ENCODE results near the gene DDX39B.

DDX39B gene

DNA sequence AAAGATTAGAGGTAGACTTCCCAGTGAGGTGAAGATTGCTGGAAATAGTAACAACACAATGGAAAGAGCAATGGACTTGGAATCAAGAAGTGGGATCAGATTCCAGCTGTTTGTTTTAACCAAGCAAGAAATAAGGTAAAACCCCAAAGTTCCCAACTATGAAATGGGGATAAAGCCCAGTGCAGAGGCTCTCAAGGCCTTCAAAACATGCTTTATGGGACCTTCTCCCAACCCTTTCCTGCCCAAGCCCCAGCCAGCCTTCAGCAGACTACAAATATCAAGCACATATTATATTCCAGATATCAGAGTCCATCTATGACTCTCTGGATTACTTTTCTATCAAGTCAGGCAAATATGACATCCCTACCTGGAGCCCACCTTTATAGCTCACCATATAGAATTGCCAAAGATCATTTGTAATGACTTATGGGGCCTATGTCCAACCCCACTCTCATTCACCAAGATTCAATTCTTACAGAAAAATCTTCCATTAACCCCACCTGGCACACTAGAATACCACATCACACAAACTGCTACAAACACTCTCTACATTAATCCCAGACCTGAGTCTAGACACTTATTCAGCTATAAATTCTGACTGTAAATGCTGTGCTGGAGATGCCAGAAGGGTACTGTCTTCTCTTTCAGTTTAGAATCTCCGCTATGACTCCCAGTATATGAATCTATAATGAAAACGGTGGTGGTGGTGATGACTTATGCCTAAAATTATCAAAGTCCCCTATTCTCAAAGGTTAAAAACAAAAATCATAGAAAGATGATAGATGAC lies 6.1 kb downstream of the DDX39B start:
- TF ChIP-seq, protein P1, sequence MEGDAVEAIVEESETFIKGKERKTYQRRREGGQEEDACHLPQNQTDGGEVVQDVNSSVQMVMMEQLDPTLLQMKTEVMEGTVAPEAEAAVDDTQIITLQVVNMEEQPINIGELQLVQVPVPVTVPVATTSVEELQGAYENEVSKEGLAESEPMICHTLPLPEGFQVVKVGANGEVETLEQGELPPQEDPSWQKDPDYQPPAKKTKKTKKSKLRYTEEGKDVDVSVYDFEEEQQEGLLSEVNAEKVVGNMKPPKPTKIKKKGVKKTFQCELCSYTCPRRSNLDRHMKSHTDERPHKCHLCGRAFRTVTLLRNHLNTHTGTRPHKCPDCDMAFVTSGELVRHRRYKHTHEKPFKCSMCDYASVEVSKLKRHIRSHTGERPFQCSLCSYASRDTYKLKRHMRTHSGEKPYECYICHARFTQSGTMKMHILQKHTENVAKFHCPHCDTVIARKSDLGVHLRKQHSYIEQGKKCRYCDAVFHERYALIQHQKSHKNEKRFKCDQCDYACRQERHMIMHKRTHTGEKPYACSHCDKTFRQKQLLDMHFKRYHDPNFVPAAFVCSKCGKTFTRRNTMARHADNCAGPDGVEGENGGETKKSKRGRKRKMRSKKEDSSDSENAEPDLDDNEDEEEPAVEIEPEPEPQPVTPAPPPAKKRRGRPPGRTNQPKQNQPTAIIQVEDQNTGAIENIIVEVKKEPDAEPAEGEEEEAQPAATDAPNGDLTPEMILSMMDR (IDR thresholded peaks at IDR 0.05; ENCODE audit: low read depth, low read length): no peak

GRCh38 chr6:31534521-31535040 lies 7.2 kb downstream of the DDX39B start:
- no peak overlapping the region for H3K4me3 ChIP-seq (ENCODE audit: low read depth, low read length)
- TF ChIP-seq, protein P1 (IDR thresholded peaks at IDR 0.05; ENCODE audit: low read depth, low read length): no peak

More for the DNA sequence above, 6.1 kb downstream of the DDX39B start:
- no peak overlapping the region for H3K4me3 ChIP-seq (ENCODE audit: low read depth, low read length)

DNA sequence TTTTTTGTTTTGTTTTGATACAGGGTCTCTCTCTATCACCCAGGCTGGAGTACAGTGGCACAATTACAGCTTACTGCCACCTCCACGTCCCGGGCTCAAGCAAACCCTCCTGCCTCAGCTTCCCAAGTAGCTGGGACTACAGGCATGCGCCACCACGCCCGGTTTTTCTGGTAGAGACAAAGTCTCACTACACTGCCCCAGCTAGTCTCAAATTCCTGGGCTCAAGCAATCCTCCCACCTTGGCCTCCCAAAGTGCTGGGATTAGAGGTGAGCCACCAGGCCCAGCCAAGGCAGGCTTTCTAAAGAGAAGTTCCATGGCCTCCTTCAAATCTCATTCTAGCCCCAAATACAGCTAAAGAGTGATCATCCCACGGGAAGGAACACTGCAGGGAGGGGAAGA lies 7.8 kb downstream of the DDX39B start:
- H3K4me3 ChIP-seq (ENCODE audit: low read depth, low read length): no peak overlapping the region
- TF ChIP-seq, protein P1 (IDR thresholded peaks at IDR 0.05; ENCODE audit: low read depth, low read length): no peak

DNA sequence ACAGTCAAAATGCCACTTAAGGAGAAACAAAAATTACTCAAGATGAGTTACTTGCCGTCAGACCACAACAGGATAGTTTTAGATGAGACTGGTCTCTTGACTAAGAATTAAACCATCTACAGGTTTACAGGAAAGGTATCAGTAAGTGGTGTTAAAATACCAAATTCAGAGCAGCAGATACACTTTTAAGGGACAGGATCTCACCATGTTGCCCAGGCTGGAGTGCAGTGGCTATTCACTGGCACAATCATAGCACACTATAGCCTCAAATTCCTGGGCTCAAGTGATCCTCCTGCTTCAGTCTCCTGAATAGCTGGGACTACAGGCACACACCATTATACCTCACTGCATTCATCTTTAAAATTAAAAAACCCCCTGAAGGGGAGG lies 8.4 kb downstream of the DDX39B start:
- TF ChIP-seq, protein P1 (IDR thresholded peaks at IDR 0.05; ENCODE audit: low read depth, low read length): no peak
- no peak overlapping the region for H3K4me3 ChIP-seq (ENCODE audit: low read depth, low read length)

DNA sequence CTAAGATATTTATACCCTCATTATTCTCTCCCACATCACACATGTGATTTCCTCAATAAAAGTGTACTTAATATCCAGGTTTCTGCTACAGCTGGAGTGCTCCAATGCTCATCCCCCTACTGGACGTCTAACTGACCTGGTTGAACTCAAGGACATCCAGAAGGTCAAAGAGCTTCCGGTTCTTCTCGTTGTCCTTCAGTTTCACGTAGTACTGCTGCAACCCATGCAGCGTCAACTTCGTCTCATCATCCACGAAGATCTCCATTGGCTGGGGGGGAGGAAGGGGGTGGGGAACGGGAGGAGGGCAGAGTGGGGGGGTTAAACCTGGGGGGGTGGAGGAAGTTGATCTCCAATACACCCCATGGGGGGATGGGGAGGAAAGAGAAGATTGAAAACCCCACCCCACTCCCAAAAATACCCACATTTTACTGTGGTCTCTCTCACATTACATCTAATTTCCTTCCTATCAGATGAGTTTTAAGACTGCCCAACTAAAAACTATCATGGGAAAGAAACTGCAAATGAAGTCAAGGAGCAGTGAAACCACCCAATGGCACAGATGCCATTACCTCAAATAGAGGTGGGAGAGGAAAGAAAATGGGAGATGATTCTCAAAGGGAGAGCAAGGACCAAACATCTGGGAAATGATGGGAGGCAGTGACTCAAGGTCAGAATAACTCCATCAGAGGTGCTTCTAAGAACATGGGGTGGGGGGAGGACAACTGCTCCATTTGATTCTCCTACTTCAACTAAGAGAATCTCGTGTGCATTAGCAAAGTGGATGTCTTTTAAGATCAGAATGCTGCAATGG lies 9.0 kb downstream of the DDX39B start:
- TF ChIP-seq, protein P1 (IDR thresholded peaks at IDR 0.05; ENCODE audit: low read depth, low read length): no peak
- no peak overlapping the region for H3K4me3 ChIP-seq (ENCODE audit: low read depth, low read length)

- no peak overlapping the region for H3K4me3 ChIP-seq (ENCODE audit: low read depth, low read length)
- TF ChIP-seq, protein P1 (IDR thresholded peaks at IDR 0.05; ENCODE audit: low read depth, low read length): no peak
Measured at GRCh38 chr6:31531771-31532643, 9.8 kb downstream of the DDX39B start.

Data from WI38 (cell line).